Measurements from ENCODE around the gene HOMER3.

DNA sequence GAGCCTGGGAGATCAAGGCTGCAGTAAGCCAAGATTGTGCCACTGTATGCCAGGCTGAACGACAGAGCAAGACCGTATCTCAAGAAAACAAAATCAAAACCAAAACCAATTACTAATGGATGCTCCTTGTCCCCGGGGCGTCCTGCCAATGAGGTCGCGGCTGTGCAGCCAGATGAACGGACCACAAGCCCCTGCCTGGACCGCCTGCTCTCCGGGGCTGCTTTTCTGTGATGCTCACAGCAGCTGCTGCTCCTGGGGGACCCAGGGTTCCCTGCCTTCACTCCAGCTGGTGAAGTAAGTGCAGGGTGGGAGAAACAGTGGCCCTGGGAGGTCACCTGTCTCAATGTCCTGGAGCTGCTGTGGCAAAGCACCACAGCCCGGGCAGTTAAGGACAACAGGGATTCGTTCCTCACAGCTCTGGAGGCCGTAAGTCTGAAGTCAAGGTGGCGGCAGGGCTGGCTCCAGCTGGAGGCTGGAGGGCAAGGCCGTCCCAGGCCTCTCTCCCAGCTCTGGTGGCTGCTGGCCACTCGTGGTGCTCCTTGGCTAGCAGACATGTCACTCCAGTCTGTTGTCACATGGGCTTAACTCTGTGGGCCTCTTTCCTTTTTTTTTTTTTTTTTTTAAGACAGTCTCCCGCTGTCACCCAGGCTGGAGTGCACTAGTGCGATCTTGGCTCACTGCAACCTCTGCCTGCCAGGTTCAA, 31.9 kb downstream of the HOMER3 start:
- TF ChIP-seq, protein P1, sequence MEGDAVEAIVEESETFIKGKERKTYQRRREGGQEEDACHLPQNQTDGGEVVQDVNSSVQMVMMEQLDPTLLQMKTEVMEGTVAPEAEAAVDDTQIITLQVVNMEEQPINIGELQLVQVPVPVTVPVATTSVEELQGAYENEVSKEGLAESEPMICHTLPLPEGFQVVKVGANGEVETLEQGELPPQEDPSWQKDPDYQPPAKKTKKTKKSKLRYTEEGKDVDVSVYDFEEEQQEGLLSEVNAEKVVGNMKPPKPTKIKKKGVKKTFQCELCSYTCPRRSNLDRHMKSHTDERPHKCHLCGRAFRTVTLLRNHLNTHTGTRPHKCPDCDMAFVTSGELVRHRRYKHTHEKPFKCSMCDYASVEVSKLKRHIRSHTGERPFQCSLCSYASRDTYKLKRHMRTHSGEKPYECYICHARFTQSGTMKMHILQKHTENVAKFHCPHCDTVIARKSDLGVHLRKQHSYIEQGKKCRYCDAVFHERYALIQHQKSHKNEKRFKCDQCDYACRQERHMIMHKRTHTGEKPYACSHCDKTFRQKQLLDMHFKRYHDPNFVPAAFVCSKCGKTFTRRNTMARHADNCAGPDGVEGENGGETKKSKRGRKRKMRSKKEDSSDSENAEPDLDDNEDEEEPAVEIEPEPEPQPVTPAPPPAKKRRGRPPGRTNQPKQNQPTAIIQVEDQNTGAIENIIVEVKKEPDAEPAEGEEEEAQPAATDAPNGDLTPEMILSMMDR (IDR thresholded peaks at IDR 0.05), result no peak
- TF ChIP-seq POLR2A (IDR thresholded peaks at IDR 0.05), result no peak

All from ovary (tissue), 3 donors.